ENCODE results near the gene SHISA6. TPM values are rescaled to one million over a fixed set of nuclear protein-coding genes. Genes with fewer than 3 reads are reported as not detected.

SHISA6 gene
- total and polyA plus RNA-seq, 4 donors: not detected

GRCh38 chr17:11582217-11582616 is 341.2 kb downstream of the SHISA6 start (continued):
- no peak for TF ChIP-seq CTCF (IDR thresholded peaks at IDR 0.05; ENCODE audit: low read depth, low read length, missing input control)

GRCh38 chr17:11583306-11583992 is 342.4 kb downstream of the SHISA6 start:
- WGBS: 80% methylated on average over 9 of the region's 9 CpGs
- Histone ChIP-seq H3K27me3 (ENCODE audit: control insufficient read depth in 4 of 4, insufficient read depth in 4 of 4, low read length in 3 of 4) (no peaks in the 10 kb centered on the region), H3K4me1 (ENCODE audit: control insufficient read depth in 4 of 4, insufficient read depth in 4 of 4, low read length in 3 of 4) (no peaks in the 10 kb centered on the region), H3K27ac (ENCODE audit: low read depth in 1 of 2, low read length in 2 of 2) (no peak overlapping the region), H3K36me3 (ENCODE audit: control insufficient read depth in 4 of 4, insufficient read depth in 3 of 4, low read depth in 1 of 4, low read length in 3 of 4) (no peaks in the 10 kb centered on the region), H3K9me3 (ENCODE audit: control insufficient read depth in 4 of 4, low read length in 3 of 4) (peaks cover 0 to 4% (median 0%) of the 10 kb centered on the region in 4 donors), H3K9ac (ENCODE audit: low read depth in 1 of 2, low read length in 2 of 2) (no peak overlapping the region), H3K4me3 (ENCODE audit: low read depth in 1 of 3, low read length in 3 of 3) (no peak overlapping the region)
- DNase-seq (ENCODE audit: low spot score): no peak
- no peak for TF ChIP-seq FOXA2 (IDR thresholded peaks at IDR 0.05)
- no peak for TF ChIP-seq RAD21 (IDR thresholded peaks at IDR 0.05)

- no peak overlapping the region for H3K27ac ChIP-seq (ENCODE audit: low read depth in 1 of 2, low read length in 2 of 2)
- no peak overlapping the region for H3K9ac ChIP-seq (ENCODE audit: low read depth in 1 of 2, low read length in 2 of 2)
- no peak for DNase-seq (ENCODE audit: low spot score)
- no peak for TF ChIP-seq CTCF (IDR thresholded peaks at IDR 0.05; ENCODE audit: low read depth, low read length, missing input control)
- no peak for TF ChIP-seq HNF4A (conservative IDR thresholded peaks at IDR 0.05)
- no peak for TF ChIP-seq GABPA (IDR thresholded peaks at IDR 0.05 in 1 of 2, conservative IDR thresholded peaks at IDR 0.05 in 1 of 2)
- no peak for TF ChIP-seq HNF4G (IDR thresholded peaks at IDR 0.05)
- TF ChIP-seq MAX (IDR thresholded peaks at IDR 0.05): no peak
- TF ChIP-seq FOXA2 (IDR thresholded peaks at IDR 0.05): no peak
- no peak for TF ChIP-seq TAF1 (conservative IDR thresholded peaks at IDR 0.05)
- H3K27me3 ChIP-seq (ENCODE audit: control insufficient read depth in 4 of 4, insufficient read depth in 4 of 4, low read length in 3 of 4): no peaks in the 10 kb centered on the region
- no peaks in the 10 kb centered on the region for H3K9me3 ChIP-seq (ENCODE audit: control insufficient read depth in 4 of 4, low read length in 3 of 4)
- 63% methylated on average over 3 of the region's 3 CpGs for WGBS
- H3K4me1 ChIP-seq (ENCODE audit: control insufficient read depth in 4 of 4, insufficient read depth in 4 of 4, low read length in 3 of 4): no peaks in the 10 kb centered on the region
- H3K4me3 ChIP-seq (ENCODE audit: low read depth in 1 of 3, low read length in 3 of 3): no peak overlapping the region
- no peaks in the 10 kb centered on the region for H3K36me3 ChIP-seq (ENCODE audit: control insufficient read depth in 4 of 4, insufficient read depth in 3 of 4, low read depth in 1 of 4, low read length in 3 of 4)
These were observed 348.7 kb downstream of the SHISA6 start for GRCh38 chr17:11589716-11590115.

Data from liver (tissue), 9 donors.